ENCODE measurements around the gene GM2A.
A peak's percentile ranks its signal among the peaks of the same experiment; 100 is the strongest.
"Not testable (repeated sequence)": the region's sequence is repeated elsewhere in the genome, so short reads cannot be mapped to it uniquely, and the experiment has no call there.

The GM2A gene

GRCh38 chr5:151286246-151286645, 33.3 kb downstream of the GM2A start:
- no peak for DNase-seq (ENCODE audit: low read depth, low spot score)

GRCh38 chr5:151288180-151288579, 35.2 kb downstream of the GM2A start:
- no peak for DNase-seq (ENCODE audit: low read depth, low spot score)

GRCh38 chr5:151293624-151294023, 40.6 kb downstream of the GM2A start:
- no peak for DNase-seq (ENCODE audit: low read depth, low spot score)

- no peak for DNase-seq (ENCODE audit: low read depth, low spot score)
Observed at GRCh38 chr5:151295138-151295537, 42.2 kb downstream of the GM2A start.

GRCh38 chr5:151295791-151296477, 42.9 kb downstream of the GM2A start:
- no peak for DNase-seq (ENCODE audit: low read depth, low spot score)

- no peak for DNase-seq (ENCODE audit: low read depth, low spot score)
Observed at GRCh38 chr5:151296478-151296830, 43.5 kb downstream of the GM2A start.

GRCh38 chr5:151296974-151297373, 44.0 kb downstream of the GM2A start:
- DNase-seq (ENCODE audit: low read depth, low spot score): no peak

- peak; percentile 42 for DNase-seq (ENCODE audit: low read depth, low spot score)
Observed at GRCh38 chr5:151298063-151298855, 45.3 kb downstream of the GM2A start.

GRCh38 chr5:151303666-151304065, 50.7 kb downstream of the GM2A start, which contains the start of gene SLC36A3:
SLC36A3 (minus strand) TSS chr5:151303766; CDS start chr5:151303354, 412 bp downstream.
- DNase-seq (ENCODE audit: low read depth, low spot score): no peak

- not testable (repeated sequence) for DNase-seq (ENCODE audit: low read depth, low spot score)
Observed at GRCh38 chr5:151309266-151309665, 56.3 kb downstream of the GM2A start.

- not testable (repeated sequence) for DNase-seq (ENCODE audit: low read depth, low spot score)
Observed at GRCh38 chr5:151309821-151310220, 56.8 kb downstream of the GM2A start.

- DNase-seq (ENCODE audit: low read depth, low spot score): no peak
Observed at GRCh38 chr5:151310932-151311331, 57.9 kb downstream of the GM2A start.

- no peak for DNase-seq (ENCODE audit: low read depth, low spot score)
Observed at GRCh38 chr5:151312756-151313324, 59.9 kb downstream of the GM2A start.

GRCh38 chr5:151313357-151313756, 60.4 kb downstream of the GM2A start:
- DNase-seq (ENCODE audit: low read depth, low spot score): no peak

GRCh38 chr5:151315998-151316597, 63.1 kb downstream of the GM2A start:
- no peak for DNase-seq (ENCODE audit: low read depth, low spot score)

- DNase-seq (ENCODE audit: low read depth, low spot score): no peak
Observed at GRCh38 chr5:151317871-151318270, 64.9 kb downstream of the GM2A start.

- no peak for DNase-seq (ENCODE audit: low read depth, low spot score)
Observed at GRCh38 chr5:151318850-151319732, 66.1 kb downstream of the GM2A start.
